Peyer's patch (tissue), 4 donors: ENCODE measurements around the gene PGM5. TPM values are rescaled to one million over a fixed set of nuclear protein-coding genes. Genes with fewer than 3 reads are reported as not detected.

Experiments used
- DNase-seq, 3 donors: peaks; one replicate each; pipeline ENCODE4 v3.0.0-alpha.2; 2017 to 2019
- H3K27ac ChIP-seq, 4 donors: fragments of 200-600 bp; sonication (generic); one replicate each; pipeline ENCODE4 v1.5.1; 2016 to 2019
- H3K27me3 ChIP-seq, 2 donors: fragments of 200-600 bp; sonication (generic); one replicate each; pipeline ENCODE4 v1.5.1; 2019
- H3K36me3 ChIP-seq, 3 donors: fragments of 200-600 bp; sonication (generic); one replicate each; pipeline ENCODE4 v1.5.1; 2016 to 2019
- H3K4me1 ChIP-seq, 4 donors: fragments of 200-600 bp; sonication (generic); one replicate each; pipeline ENCODE4 v1.5.1; 2016 to 2019
- H3K4me3 ChIP-seq, 4 donors: fragments of 200-600 bp; sonication (generic); 1 replicate in 3 of 4; 2 replicates in 1 of 4; pipeline ENCODE4 v1.5.1; 2016 to 2019; ENCODE audit warnings: mild to moderate bottlenecking in 1 of 4
- H3K9me3 ChIP-seq, 4 donors: fragments of 200-600 bp; sonication (generic); one replicate each; pipeline ENCODE4 v1.5.1; 2016 to 2019; ENCODE audit warnings: mild to moderate bottlenecking in 1 of 4
- CTCF ChIP-seq, 6 experiments: fragments of 450-650 bp in 4 of 6; fragments of 200-600 bp in 2 of 6; sonication (generic) in 1 of 6; IDR thresholded peaks; one replicate each; pipeline ENCODE4 v1.5.1; 2017 to 2019; ENCODE audit warnings: antibody characterized with exemption in 6 of 6, mild to moderate bottlenecking in 3 of 6, moderate library complexity in 1 of 6
- POLR2A ChIP-seq, 2 donors: fragments of 450-650 bp; IDR thresholded peaks; one replicate each; pipeline ENCODE4 v1.5.1; 2017; ENCODE audit warnings: antibody characterized with exemption in 2 of 2, mild to moderate bottlenecking in 2 of 2, moderate library complexity in 2 of 2
- total RNA-seq, 4 donors: library from RNA; depleted of rRNA; stranded (reverse); fragments of >200 nt; gene quantifications; one replicate each; pipeline ENCODE4 v1.1.0, GENCODE V29; 2016

Gene PGM5
- total RNA-seq, 4 donors from 2014 or later, result 7.5 to 30.5 (median 23.6) TPM

DNA sequence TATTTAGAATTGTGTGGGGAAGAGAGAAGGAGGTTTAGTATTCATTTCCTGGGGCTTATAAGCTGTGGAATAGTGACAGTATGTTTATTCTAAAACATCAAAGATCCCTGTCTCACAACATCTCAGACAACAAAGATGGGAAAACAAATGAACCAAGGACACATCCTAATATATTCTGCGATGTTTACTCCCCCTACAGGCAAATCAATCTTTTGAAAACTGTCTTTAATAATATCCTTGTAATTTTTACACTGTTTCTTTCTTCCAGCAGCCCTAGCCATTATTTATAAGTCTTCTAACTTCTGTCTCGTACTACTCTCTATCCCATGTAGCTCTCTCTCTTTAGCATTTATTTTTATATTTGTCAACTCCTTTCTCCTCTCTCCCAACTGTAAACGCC lies 217.7 kb downstream of the PGM5 start:
- TF ChIP-seq POLR2A (IDR thresholded peaks at IDR 0.05) (no peak), CTCF (IDR thresholded peaks at IDR 0.05) (peak in 4 of 6 experiments; percentile 16 to 43 (median 34))
- H3K27ac ChIP-seq, result no peak overlapping the region
- H3K9me3 ChIP-seq, result no peaks in the 10 kb centered on the region
- peaks cover 0 to 11% (median 1%) of the 10 kb centered on the region in 4 donors for H3K4me1 ChIP-seq
- H3K36me3 ChIP-seq, result no peaks in the 10 kb centered on the region
- H3K27me3 ChIP-seq, result no peaks in the 10 kb centered on the region
- no peak overlapping the region for H3K4me3 ChIP-seq
- no peak for DNase-seq

- H3K36me3 ChIP-seq, result no peaks in the 10 kb centered on the region
- no peak for DNase-seq
- H3K4me3 ChIP-seq, result no peak overlapping the region
- H3K4me1 ChIP-seq, result peaks cover 0 to 11% (median 1%) of the 10 kb centered on the region in 4 donors
- TF ChIP-seq CTCF (IDR thresholded peaks at IDR 0.05) (no peak), POLR2A (IDR thresholded peaks at IDR 0.05) (no peak)
- H3K27me3 ChIP-seq, result no peaks in the 10 kb centered on the region
- H3K9me3 ChIP-seq, result no peaks in the 10 kb centered on the region
- no peak overlapping the region for H3K27ac ChIP-seq
Observed at GRCh38 chr9:68575817-68576216, 219.4 kb downstream of the PGM5 start.

DNA sequence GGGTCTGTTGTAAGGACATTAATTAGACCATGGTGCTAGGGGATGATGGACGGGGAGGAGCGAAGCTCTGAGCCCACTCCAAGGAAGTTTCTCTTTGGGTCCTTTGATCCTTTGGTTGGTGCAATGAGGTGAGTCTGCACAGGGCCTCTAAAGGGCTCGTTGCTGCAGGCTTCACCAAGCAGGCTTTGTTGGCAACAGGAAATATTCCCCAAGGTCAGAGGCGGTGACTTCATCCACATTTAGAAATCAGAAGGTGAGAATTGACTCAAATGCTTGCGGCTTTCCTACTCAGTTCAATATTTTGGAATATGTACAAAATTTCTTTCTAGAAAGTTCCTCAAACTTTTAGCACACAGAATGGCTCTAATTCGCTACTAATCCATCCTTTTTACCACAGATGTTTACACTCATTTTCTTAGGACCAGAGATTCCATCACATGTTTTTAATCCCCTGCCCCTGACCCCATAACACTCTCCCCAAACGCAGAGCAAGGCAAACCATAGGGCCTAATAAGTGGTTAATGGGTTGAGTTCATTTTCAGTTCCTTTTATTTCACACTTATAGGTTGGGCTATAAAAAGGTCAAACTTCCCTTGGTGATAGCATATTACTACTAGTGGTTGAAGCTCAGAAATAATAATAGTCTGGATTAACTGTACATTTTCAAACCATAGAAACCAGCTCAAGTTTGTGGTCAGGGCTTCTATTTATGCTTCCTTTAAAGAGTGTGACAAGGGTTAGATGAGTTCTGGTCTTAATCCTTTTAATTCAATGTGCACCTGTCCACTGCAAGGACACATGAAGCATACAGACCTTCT lies 221.6 kb downstream of the PGM5 start:
- Histone ChIP-seq H3K9me3 (no peaks in the 10 kb centered on the region), H3K4me3 (no peak overlapping the region), H3K36me3 (no peaks in the 10 kb centered on the region), H3K27me3 (no peaks in the 10 kb centered on the region), H3K4me1 (peaks cover 0 to 11% (median 1%) of the 10 kb centered on the region in 4 donors), H3K27ac (no peak overlapping the region)
- DNase-seq, result no peak
- TF ChIP-seq POLR2A (IDR thresholded peaks at IDR 0.05) (no peak), CTCF (IDR thresholded peaks at IDR 0.05) (no peak)

Other genes with a start within 250 kb of the PGM5 start
- gene ZNG1C, start 114.6 kb upstream of the PGM5 start, total RNA-seq, result 10 to 100 TPM; 43.7 to 53.9 (median 45.1) TPM
- gene FOXD4L3, start 53.7 kb upstream of the PGM5 start, total RNA-seq, result 1 to 10 TPM in 1 of 4 donors, under 1 TPM in 1, not detected in 2; 0.94 to 1.6 TPM
- gene TMEM252, start 184.3 kb downstream of the PGM5 start, total RNA-seq, result 10 to 100 TPM in 3 of 4 donors, not detected in 1; 47.3 to 66.8 (median 55.3) TPM